ENCODE measurements around the gene TTYH2. TPM values are rescaled to one million over a fixed set of nuclear protein-coding genes. Genes with fewer than 3 reads are reported as not detected.
"Not testable (repeated sequence)": the region's sequence is repeated elsewhere in the genome, so short reads cannot be mapped to it uniquely, and the experiment has no call there.

Gene TTYH2
- total RNA-seq, 2 donors from 2014 or later, result 2.4 to 3.3 TPM

- DNase-seq (ENCODE audit: low spot score) (no peak), ATAC-seq (ENCODE audit: insufficient number of reproducible peaks, low FRiP score, low read depth) (no peak)
- no peaks in the 10 kb centered on the region for H3K36me3 ChIP-seq
- H3K4me3 ChIP-seq, result no peak overlapping the region
- H3K9me3 ChIP-seq, result no peaks in the 10 kb centered on the region
- no peaks in the 10 kb centered on the region for H3K27me3 ChIP-seq (replicated peaks; ENCODE audit: insufficient read depth)
- no peaks in the 10 kb centered on the region for H3K4me1 ChIP-seq (ENCODE audit: control insufficient read depth in 1 of 2, low read depth in 2 of 2)
- no peak overlapping the region for H3K27ac ChIP-seq
- no peak for TF ChIP-seq CTCF (IDR thresholded peaks at IDR 0.05)
These were observed 68.4 kb downstream of the TTYH2 start for GRCh38 chr17:74281799-74282198.

DNA sequence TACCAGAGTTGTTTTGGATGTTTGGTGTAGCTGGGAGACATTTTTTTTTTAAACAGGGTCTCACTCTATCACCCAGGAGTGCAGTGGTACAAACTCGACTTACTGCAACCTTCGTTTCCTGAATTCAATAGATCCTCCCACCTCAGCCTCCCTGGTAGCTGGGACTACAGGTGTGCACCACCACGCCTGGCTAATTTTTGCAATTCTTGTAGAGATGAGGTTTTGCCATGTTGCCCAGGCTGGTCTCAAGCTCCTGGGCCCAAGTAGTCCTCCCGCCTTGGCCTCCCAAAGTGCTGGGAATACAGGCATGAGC is 68.9 kb downstream of the TTYH2 start:
- not testable (repeated sequence) for H3K27me3 ChIP-seq (replicated peaks; ENCODE audit: insufficient read depth); H3K9me3 ChIP-seq; DNase-seq (ENCODE audit: low spot score); H3K4me3 ChIP-seq; H3K4me1 ChIP-seq (ENCODE audit: control insufficient read depth in 1 of 2, low read depth in 2 of 2); H3K27ac ChIP-seq; H3K36me3 ChIP-seq; ATAC-seq (ENCODE audit: insufficient number of reproducible peaks, low FRiP score, low read depth)

GRCh38 chr17:74282587-74283370 is 69.4 kb downstream of the TTYH2 start:
- no peaks in the 10 kb centered on the region for H3K36me3 ChIP-seq
- no peak overlapping the region for H3K4me3 ChIP-seq
- no peaks in the 10 kb centered on the region for H3K27me3 ChIP-seq (replicated peaks; ENCODE audit: insufficient read depth)
- DNase-seq (ENCODE audit: low spot score), result no peak
- no peaks in the 10 kb centered on the region for H3K4me1 ChIP-seq (ENCODE audit: control insufficient read depth in 1 of 2, low read depth in 2 of 2)
- H3K9me3 ChIP-seq, result no peaks in the 10 kb centered on the region
- ATAC-seq (ENCODE audit: insufficient number of reproducible peaks, low FRiP score, low read depth), result no peak
- no peak for TF ChIP-seq CTCF (IDR thresholded peaks at IDR 0.05)
- no peak overlapping the region for H3K27ac ChIP-seq

DNA sequence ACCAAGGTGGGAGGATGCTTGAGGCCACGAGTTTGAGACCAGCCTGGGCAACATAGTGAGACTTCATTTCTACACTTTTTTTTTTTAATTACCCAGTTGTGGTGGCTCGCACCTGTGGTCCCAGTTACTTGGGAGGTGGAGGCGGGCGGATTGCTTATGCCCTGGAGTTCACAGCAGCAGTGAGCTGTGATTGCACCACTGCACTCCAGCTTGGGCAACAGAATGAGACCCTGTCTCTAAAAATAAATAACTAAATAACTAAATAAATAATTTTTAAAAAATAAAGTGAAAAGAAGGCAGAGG is 70.0 kb downstream of the TTYH2 start:
- H3K4me1 ChIP-seq (ENCODE audit: control insufficient read depth in 1 of 2, low read depth in 2 of 2), result no peaks in the 10 kb centered on the region
- no peak overlapping the region for H3K4me3 ChIP-seq
- DNase-seq (ENCODE audit: low spot score) (no peak), ATAC-seq (ENCODE audit: insufficient number of reproducible peaks, low FRiP score, low read depth) (no peak)
- no peak for TF ChIP-seq CTCF (IDR thresholded peaks at IDR 0.05)
- H3K9me3 ChIP-seq, result no peaks in the 10 kb centered on the region
- H3K27me3 ChIP-seq (replicated peaks; ENCODE audit: insufficient read depth), result no peaks in the 10 kb centered on the region
- H3K36me3 ChIP-seq, result no peaks in the 10 kb centered on the region
- H3K27ac ChIP-seq, result no peak overlapping the region

GRCh38 chr17:74287031-74287602 is 73.7 kb downstream of the TTYH2 start:
- H3K9me3 ChIP-seq, result no peaks in the 10 kb centered on the region
- no peak overlapping the region for H3K27ac ChIP-seq
- H3K4me3 ChIP-seq, result no peak overlapping the region
- H3K36me3 ChIP-seq, result no peaks in the 10 kb centered on the region
- no peaks in the 10 kb centered on the region for H3K27me3 ChIP-seq (replicated peaks; ENCODE audit: insufficient read depth)
- no peak for TF ChIP-seq CTCF (IDR thresholded peaks at IDR 0.05)
- no peak for ATAC-seq (ENCODE audit: insufficient number of reproducible peaks, low FRiP score, low read depth)
- no peaks in the 10 kb centered on the region for H3K4me1 ChIP-seq (ENCODE audit: control insufficient read depth in 1 of 2, low read depth in 2 of 2)
- no peak for DNase-seq (ENCODE audit: low spot score)

- no peak for ATAC-seq (ENCODE audit: insufficient number of reproducible peaks, low FRiP score, low read depth)
- TF ChIP-seq CTCF (IDR thresholded peaks at IDR 0.05), result no peak
- no peak for DNase-seq (ENCODE audit: low spot score)
- Histone ChIP-seq H3K4me1 (ENCODE audit: control insufficient read depth in 1 of 2, low read depth in 2 of 2) (no peaks in the 10 kb centered on the region), H3K36me3 (no peaks in the 10 kb centered on the region), H3K4me3 (no peak overlapping the region), H3K27ac (no peak overlapping the region), H3K27me3 (replicated peaks; ENCODE audit: insufficient read depth) (no peaks in the 10 kb centered on the region), H3K9me3 (no peaks in the 10 kb centered on the region)
These were observed 75.4 kb downstream of the TTYH2 start for GRCh38 chr17:74288785-74289184.
